Ovary (tissue), 3 donors: Measurements from ENCODE around the gene TXNDC17.

Experiments
- EP300 ChIP-seq: sonication (generic); formaldehyde crosslinking; IDR thresholded peaks from one replicate; pipeline ENCODE4 v1.6.1; 2017; ENCODE audit warnings: antibody characterized with exemption
- POLR2A ChIP-seq: fragments of 450-650 bp; IDR thresholded peaks from one replicate; pipeline ENCODE4 v1.6.1; 2017; ENCODE audit warnings: antibody characterized with exemption, mild to moderate bottlenecking, moderate library complexity
- TF ChIP-seq, protein P1 (sequence below), 3 donors: fragments of 450-650 bp in 2 of 3; fragments of 200-600 bp in 1 of 3; IDR thresholded peaks; one replicate each; pipeline versions ENCODE4 v1.5.1 to v1.8.0; 2016 to 2022; ENCODE audit warnings: antibody characterized with exemption in 3 of 3, mild to moderate bottlenecking in 1 of 3
- donor health status: DM: no; HTN: no; CAD: no.

DNA sequence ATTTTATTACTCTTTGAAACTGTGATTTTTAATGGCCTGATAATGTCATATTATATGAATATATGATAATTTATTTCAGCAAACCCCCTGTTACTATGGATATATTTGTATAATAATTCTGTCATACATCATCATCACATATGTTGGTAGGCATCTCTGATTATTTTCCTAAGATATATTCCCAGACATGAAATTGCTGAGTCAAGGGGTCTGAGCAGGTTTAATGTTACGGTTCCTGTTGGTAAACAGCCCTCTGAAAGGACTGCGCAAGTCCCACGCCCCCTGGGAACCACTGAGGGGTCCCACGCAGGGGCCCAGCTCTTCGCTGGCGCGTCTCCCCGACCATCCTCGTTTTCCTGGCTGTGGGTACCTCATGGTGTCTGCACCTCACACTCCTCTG is 48.1 kb downstream of the TXNDC17 start:
- TF ChIP-seq, protein P1, sequence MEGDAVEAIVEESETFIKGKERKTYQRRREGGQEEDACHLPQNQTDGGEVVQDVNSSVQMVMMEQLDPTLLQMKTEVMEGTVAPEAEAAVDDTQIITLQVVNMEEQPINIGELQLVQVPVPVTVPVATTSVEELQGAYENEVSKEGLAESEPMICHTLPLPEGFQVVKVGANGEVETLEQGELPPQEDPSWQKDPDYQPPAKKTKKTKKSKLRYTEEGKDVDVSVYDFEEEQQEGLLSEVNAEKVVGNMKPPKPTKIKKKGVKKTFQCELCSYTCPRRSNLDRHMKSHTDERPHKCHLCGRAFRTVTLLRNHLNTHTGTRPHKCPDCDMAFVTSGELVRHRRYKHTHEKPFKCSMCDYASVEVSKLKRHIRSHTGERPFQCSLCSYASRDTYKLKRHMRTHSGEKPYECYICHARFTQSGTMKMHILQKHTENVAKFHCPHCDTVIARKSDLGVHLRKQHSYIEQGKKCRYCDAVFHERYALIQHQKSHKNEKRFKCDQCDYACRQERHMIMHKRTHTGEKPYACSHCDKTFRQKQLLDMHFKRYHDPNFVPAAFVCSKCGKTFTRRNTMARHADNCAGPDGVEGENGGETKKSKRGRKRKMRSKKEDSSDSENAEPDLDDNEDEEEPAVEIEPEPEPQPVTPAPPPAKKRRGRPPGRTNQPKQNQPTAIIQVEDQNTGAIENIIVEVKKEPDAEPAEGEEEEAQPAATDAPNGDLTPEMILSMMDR (IDR thresholded peaks at IDR 0.05), result no peak
- no peak for TF ChIP-seq POLR2A
- no peak for TF ChIP-seq EP300
